ENCODE measurements around the gene USP22.

The USP22 gene

GRCh38 chr17:21018894-21019293 is 23.9 kb downstream of the USP22 start:
- Histone ChIP-seq H3K4me2 (no peak overlapping the region), H4K20me1 (ENCODE audit: insufficient read depth) (0 out of 2 replicates have a peak, but pooled peaks cover 5% of the 10 kb centered on the region), H3K9ac (no peak overlapping the region), H2AFZ (ENCODE audit: low read depth) (no peak overlapping the region), H3K27ac (no peak overlapping the region), H3K36me3 (ENCODE audit: insufficient read depth) (no peaks in the 10 kb centered on the region; the same call in none of the 2 replicates), H3K4me1 (ENCODE audit: low read depth, poor library complexity, severe bottlenecking) (no peaks in the 10 kb centered on the region), H3K4me3 (IDR thresholded peaks at IDR 0.05; ENCODE audit: insufficient read depth, low read depth, low read length) (no peak overlapping the region), H3K79me2 (ENCODE audit: insufficient read depth, low read depth) (peaks cover 39% of the 10 kb centered on the region), H3K27me3 (ENCODE audit: insufficient read depth, low read depth) (no peaks in the 10 kb centered on the region)
- no peak for TF ChIP-seq CTCF (conservative IDR thresholded peaks at IDR 0.05; ENCODE audit: low read depth, low read length)

DNA sequence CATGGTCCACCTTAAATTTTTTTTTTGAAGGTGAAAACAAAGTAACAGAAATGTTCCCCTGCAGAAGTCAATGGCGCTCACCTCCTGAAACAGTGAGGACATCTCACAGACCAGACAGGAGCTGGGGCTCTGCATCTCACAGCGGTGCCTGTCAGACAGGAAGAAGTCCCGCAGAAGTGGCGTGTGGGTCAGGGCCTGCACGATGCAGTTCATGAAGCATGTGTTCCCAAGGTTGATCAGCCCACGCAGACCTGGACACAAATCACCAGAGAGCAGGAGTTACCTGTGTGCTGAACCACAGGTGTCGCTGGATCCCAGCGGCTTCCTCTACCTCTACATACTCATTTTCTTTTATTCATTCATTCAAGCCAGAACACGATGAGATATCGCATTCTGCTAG is 24.9 kb downstream of the USP22 start:
- H3K27me3 ChIP-seq (ENCODE audit: insufficient read depth, low read depth) = no peaks in the 10 kb centered on the region
- H3K27ac ChIP-seq = no peak overlapping the region
- no peak overlapping the region for H3K9ac ChIP-seq
- H3K4me2 ChIP-seq = no peak overlapping the region
- no peaks in the 10 kb centered on the region; the same call in none of the 2 replicates for H3K36me3 ChIP-seq (ENCODE audit: insufficient read depth)
- no peaks in the 10 kb centered on the region for H3K4me1 ChIP-seq (ENCODE audit: low read depth, poor library complexity, severe bottlenecking)
- no peak overlapping the region for H2AFZ ChIP-seq (ENCODE audit: low read depth)
- 0 out of 2 replicates have a peak, but pooled peaks cover 5% of the 10 kb centered on the region for H4K20me1 ChIP-seq (ENCODE audit: insufficient read depth)
- TF ChIP-seq CTCF (conservative IDR thresholded peaks at IDR 0.05; ENCODE audit: low read depth, low read length) = no peak
- H3K79me2 ChIP-seq (ENCODE audit: insufficient read depth, low read depth) = peaks cover 28% of the 10 kb centered on the region; the same call in 1 of the 2 replicates
- no peak overlapping the region for H3K4me3 ChIP-seq (IDR thresholded peaks at IDR 0.05; ENCODE audit: insufficient read depth, low read depth, low read length)

GRCh38 chr17:21017256-21017655 is 25.6 kb downstream of the USP22 start:
- Histone ChIP-seq H3K4me1 (ENCODE audit: low read depth, poor library complexity, severe bottlenecking) (no peaks in the 10 kb centered on the region), H3K4me3 (IDR thresholded peaks at IDR 0.05; ENCODE audit: insufficient read depth, low read depth, low read length) (no peak overlapping the region), H3K9ac (no peak overlapping the region), H4K20me1 (ENCODE audit: insufficient read depth) (0 out of 2 replicates have a peak, but pooled peaks cover 5% of the 10 kb centered on the region), H3K27me3 (ENCODE audit: insufficient read depth, low read depth) (no peaks in the 10 kb centered on the region), H3K36me3 (ENCODE audit: insufficient read depth) (no peaks in the 10 kb centered on the region; the same call in none of the 2 replicates), H2AFZ (ENCODE audit: low read depth) (no peak overlapping the region), H3K4me2 (no peak overlapping the region), H3K79me2 (ENCODE audit: insufficient read depth, low read depth) (peaks cover 22% of the 10 kb centered on the region; the same call in 1 of the 2 replicates), H3K27ac (no peak overlapping the region)
- no peak for TF ChIP-seq CTCF (conservative IDR thresholded peaks at IDR 0.05; ENCODE audit: low read depth, low read length)

DNA sequence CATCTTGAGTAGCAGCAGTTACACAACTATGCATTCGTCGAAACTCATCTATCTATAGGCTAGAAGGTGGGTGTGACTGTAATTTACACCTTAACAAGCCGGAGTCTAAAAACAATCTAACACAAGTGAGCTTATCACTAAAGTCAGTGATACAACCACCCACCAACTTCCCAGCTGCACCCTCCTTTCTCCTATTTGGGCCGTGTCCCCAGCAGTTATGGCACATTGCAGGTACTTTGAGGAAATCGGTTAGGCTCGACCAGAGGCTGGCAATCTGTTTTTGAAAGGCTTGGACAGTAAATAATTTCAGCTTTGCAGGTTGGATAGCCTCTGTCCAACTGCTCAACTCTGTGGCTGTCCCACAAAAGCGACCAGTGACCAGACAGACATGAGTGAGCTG is 26.0 kb downstream of the USP22 start:
- no peaks in the 10 kb centered on the region for H3K27me3 ChIP-seq (ENCODE audit: insufficient read depth, low read depth)
- no peaks in the 10 kb centered on the region for H3K4me1 ChIP-seq (ENCODE audit: low read depth, poor library complexity, severe bottlenecking)
- no peak overlapping the region for H3K4me3 ChIP-seq (IDR thresholded peaks at IDR 0.05; ENCODE audit: insufficient read depth, low read depth, low read length)
- H3K27ac ChIP-seq = no peak overlapping the region
- H3K79me2 ChIP-seq (ENCODE audit: insufficient read depth, low read depth) = peaks cover 20% of the 10 kb centered on the region; the same call in 1 of the 2 replicates
- no peaks in the 10 kb centered on the region; the same call in none of the 2 replicates for H3K36me3 ChIP-seq (ENCODE audit: insufficient read depth)
- H4K20me1 ChIP-seq (ENCODE audit: insufficient read depth) = 0 out of 2 replicates have a peak, but pooled peaks cover 4% of the 10 kb centered on the region
- H3K9ac ChIP-seq = no peak overlapping the region
- no peak for TF ChIP-seq CTCF (conservative IDR thresholded peaks at IDR 0.05; ENCODE audit: low read depth, low read length)
- H2AFZ ChIP-seq (ENCODE audit: low read depth) = no peak overlapping the region
- no peak overlapping the region for H3K4me2 ChIP-seq

Measured in KMS-11 (cell line).